KBM-7 (cell line): ENCODE results near the gene FOXP4.

ENCODE experiments used
- DNase-seq: peaks from one replicate; pipeline ENCODE4 v3.0.0-alpha.2; 2015
- in situ Hi-C: fragments of 300-500 bp; cut with MboI; formaldehyde crosslinking; loops from 2 replicates; pipeline ENCODE4 v1.14.3; 2020; ENCODE audit warnings: low sequenced_read_pairs, low pct_unique_long_range_greater_than_20kb, mixed read lengths

Gene FOXP4

GRCh38 chr6:41591859-41592502, 45.8 kb downstream of the FOXP4 start:
- in situ Hi-C loops, result loop anchor here (10.0 kb wide), 1 partner anchor 217 kb away; no protein-coding TSS in a partner anchor

GRCh38 chr6:41593406-41593805, 47.2 kb downstream of the FOXP4 start:
- no peak for DNase-seq
- in situ Hi-C loops, result loop anchor here (10.0 kb wide), 1 partner anchor 219 kb away; no protein-coding TSS in a partner anchor

More at GRCh38 chr6:41591859-41592502, 45.8 kb downstream of the FOXP4 start:
- DNase-seq, result peak; percentile 88

GRCh38 chr6:41593839-41594238, 47.7 kb downstream of the FOXP4 start:
- in situ Hi-C loops, result loop anchor here (10.0 kb wide), 1 partner anchor 219 kb away; no protein-coding TSS in a partner anchor
- DNase-seq, result no peak

GRCh38 chr6:41594326-41594725, 48.1 kb downstream of the FOXP4 start:
- in situ Hi-C loops, result loop anchor here (10.0 kb wide), 1 partner anchor 220 kb away; no protein-coding TSS in a partner anchor
- no peak for DNase-seq

GRCh38 chr6:41594766-41595165, 48.6 kb downstream of the FOXP4 start:
- in situ Hi-C loops, result loop anchor here (10.0 kb wide), 1 partner anchor 220 kb away; no protein-coding TSS in a partner anchor
- no peak for DNase-seq

- DNase-seq, result no peak
- in situ Hi-C loops, result loop anchor here (10.0 kb wide), 1 partner anchor 220 kb away; no protein-coding TSS in a partner anchor
Measured at GRCh38 chr6:41595166-41595565, 49.0 kb downstream of the FOXP4 start.

GRCh38 chr6:41596096-41596685, 50.0 kb downstream of the FOXP4 start:
- DNase-seq, result no peak
- in situ Hi-C loops, result loop anchor here (10.0 kb wide), 1 partner anchor 221 kb away; no protein-coding TSS in a partner anchor

- in situ Hi-C loops, result loop anchor here (10.0 kb wide), 1 partner anchor 222 kb away; no protein-coding TSS in a partner anchor
- DNase-seq, result no peak
Measured at GRCh38 chr6:41596807-41597206, 50.6 kb downstream of the FOXP4 start.

- in situ Hi-C loops, result loop anchor here (10.0 kb wide), 1 partner anchor 223 kb away; no protein-coding TSS in a partner anchor
- DNase-seq, result no peak
Measured at GRCh38 chr6:41597246-41598000, 51.2 kb downstream of the FOXP4 start.

- DNase-seq, result no peak
- in situ Hi-C loops, result loop anchor here (10.0 kb wide), 1 partner anchor 224 kb away; no protein-coding TSS in a partner anchor
Measured at GRCh38 chr6:41598670-41599014, 52.5 kb downstream of the FOXP4 start.

- no peak for DNase-seq
- in situ Hi-C loops, result loop anchor here (10.0 kb wide), 1 partner anchor 224 kb away; no protein-coding TSS in a partner anchor
Measured at GRCh38 chr6:41599015-41599851, 53.1 kb downstream of the FOXP4 start.

- DNase-seq, result no peak
Measured at GRCh38 chr6:41599852-41600445, 53.8 kb downstream of the FOXP4 start.

GRCh38 chr6:41600499-41601247, 54.5 kb downstream of the FOXP4 start:
- in situ Hi-C loops, result no loop called here
- DNase-seq, result no peak

More at GRCh38 chr6:41599852-41600445, 53.8 kb downstream of the FOXP4 start:
- in situ Hi-C loops, result loop anchor here (10.0 kb wide), 1 partner anchor 225 kb away; no protein-coding TSS in a partner anchor

- in situ Hi-C loops, result no loop called here
- DNase-seq, result no peak
Measured at GRCh38 chr6:41601248-41601549, 55.0 kb downstream of the FOXP4 start.

- no peak for DNase-seq
- in situ Hi-C loops, result no loop called here
Measured at GRCh38 chr6:41602422-41602743, 56.2 kb downstream of the FOXP4 start.

- in situ Hi-C loops, result no loop called here
- peak; percentile 89 for DNase-seq
Measured at GRCh38 chr6:41602864-41603608, 56.9 kb downstream of the FOXP4 start.

GRCh38 chr6:41604006-41604405, 57.8 kb downstream of the FOXP4 start:
- no peak for DNase-seq
- in situ Hi-C loops, result no loop called here
